Astrocyte (in vitro differentiated cells and primary cell): ENCODE results near the gene ST6GALNAC4. TPM values are rescaled to one million over a fixed set of nuclear protein-coding genes. Genes with fewer than 3 reads are reported as not detected.

Experiments used
- DNase-seq: peaks from one replicate; pipeline ENCODE4 v3.0.0-alpha.2; 2010; ENCODE audit warnings: low read depth
- FAIRE-seq: peaks from 2 replicates; lab custom pipeline; 2011; peaks lifted over from hg19 to GRCh38; lab: Jason Lieb, UNC
- H2AFZ ChIP-seq: 2 replicates; pipeline ENCODE4 v1.6.0; 2012; ENCODE audit warnings: low read depth, low read length, inconsistent platforms
- H3K27ac ChIP-seq: 2 replicates; pipeline ENCODE4 v1.5.1; 2011; ENCODE audit warnings: low read depth, low read length, inconsistent platforms
- H3K27me3 ChIP-seq: 2 replicates; pipeline ENCODE4 v1.6.0; 2011; ENCODE audit warnings: low read length, inconsistent platforms; ENCODE audit not compliant: insufficient read depth
- H3K36me3 ChIP-seq: 2 replicates; pipeline ENCODE4 v1.5.1; 2011; ENCODE audit warnings: low read length, inconsistent platforms; ENCODE audit not compliant: insufficient read depth
- H3K4me1 ChIP-seq: 2 replicates; pipeline ENCODE4 v1.5.1; 2011; ENCODE audit warnings: low read length, inconsistent platforms; ENCODE audit not compliant: insufficient read depth
- H3K4me2 ChIP-seq: 2 replicates; pipeline ENCODE4 v1.6.0; 2012; ENCODE audit warnings: low read length, inconsistent platforms
- H3K4me3 ChIP-seq: 2 replicates; pipeline ENCODE4 v1.5.1; 2011; ENCODE audit warnings: low read depth, mild to moderate bottlenecking, low read length, inconsistent platforms; ENCODE audit not compliant: insufficient read depth
- H3K79me2 ChIP-seq: 2 replicates; pipeline ENCODE4 v1.6.0; 2012; ENCODE audit warnings: mild to moderate bottlenecking, low read length, inconsistent platforms; ENCODE audit not compliant: insufficient read depth
- H3K9ac ChIP-seq: 2 replicates; pipeline ENCODE4 v1.6.0; 2012; ENCODE audit warnings: mild to moderate bottlenecking, low read length, inconsistent platforms
- H3K9me3 ChIP-seq: 2 replicates; pipeline ENCODE4 v1.5.1; 2012; ENCODE audit warnings: low read depth, mild to moderate bottlenecking, low read length, inconsistent platforms; ENCODE audit not compliant: insufficient read depth
- H4K20me1 ChIP-seq: 2 replicates; pipeline ENCODE4 v1.6.0; 2012; ENCODE audit warnings: low read length, inconsistent platforms; ENCODE audit not compliant: insufficient read depth
- H3K27ac Mint-ChIP-seq: one replicate; pipeline ENCODE4 v1.8.0; 2021; ENCODE audit warnings: mild to moderate bottlenecking, mixed read lengths; ENCODE audit not compliant: unreplicated experiment
- H3K27me3 Mint-ChIP-seq: one replicate; pipeline ENCODE4 v1.8.0; 2021; ENCODE audit warnings: low read depth, mixed read lengths; ENCODE audit not compliant: unreplicated experiment
- H3K36me3 Mint-ChIP-seq: one replicate; pipeline ENCODE4 v1.8.0; 2021; ENCODE audit warnings: low read depth, mixed read lengths; ENCODE audit not compliant: unreplicated experiment
- H3K4me1 Mint-ChIP-seq: one replicate; pipeline ENCODE4 v1.8.0; 2021; ENCODE audit warnings: low read depth, mixed read lengths; ENCODE audit not compliant: unreplicated experiment
- H3K4me3 Mint-ChIP-seq: one replicate; pipeline ENCODE4 v1.8.0; 2021; ENCODE audit warnings: mild to moderate bottlenecking, moderate library complexity, mixed read lengths; ENCODE audit not compliant: unreplicated experiment
- H3K9me3 Mint-ChIP-seq: one replicate; pipeline ENCODE4 v1.8.0; 2021; ENCODE audit warnings: mild to moderate bottlenecking, mixed read lengths; ENCODE audit not compliant: unreplicated experiment
- EZH2 ChIP-seq: IDR thresholded peaks from 2 replicates; pipeline ENCODE4 v1.6.1; 2012; ENCODE audit warnings: mild to moderate bottlenecking, low read length, inconsistent platforms; ENCODE audit not compliant: insufficient read depth
- total RNA-seq: library from RNA; stranded (reverse); gene quantifications from 2 replicates; pipeline ENCODE4 v1.2.1, GENCODE V29; 2021
- TF ChIP-seq, protein P1 (sequence below): IDR thresholded peaks from 2 replicates; pipeline ENCODE4 v1.5.1; 2011; ENCODE audit warnings: low read depth, mild to moderate bottlenecking, inconsistent platforms, low read length, moderate library complexity; ENCODE audit not compliant: insufficient read depth

The ST6GALNAC4 gene
- total RNA-seq, 1 donor from 2014 or later = 14.5 TPM

DNA sequence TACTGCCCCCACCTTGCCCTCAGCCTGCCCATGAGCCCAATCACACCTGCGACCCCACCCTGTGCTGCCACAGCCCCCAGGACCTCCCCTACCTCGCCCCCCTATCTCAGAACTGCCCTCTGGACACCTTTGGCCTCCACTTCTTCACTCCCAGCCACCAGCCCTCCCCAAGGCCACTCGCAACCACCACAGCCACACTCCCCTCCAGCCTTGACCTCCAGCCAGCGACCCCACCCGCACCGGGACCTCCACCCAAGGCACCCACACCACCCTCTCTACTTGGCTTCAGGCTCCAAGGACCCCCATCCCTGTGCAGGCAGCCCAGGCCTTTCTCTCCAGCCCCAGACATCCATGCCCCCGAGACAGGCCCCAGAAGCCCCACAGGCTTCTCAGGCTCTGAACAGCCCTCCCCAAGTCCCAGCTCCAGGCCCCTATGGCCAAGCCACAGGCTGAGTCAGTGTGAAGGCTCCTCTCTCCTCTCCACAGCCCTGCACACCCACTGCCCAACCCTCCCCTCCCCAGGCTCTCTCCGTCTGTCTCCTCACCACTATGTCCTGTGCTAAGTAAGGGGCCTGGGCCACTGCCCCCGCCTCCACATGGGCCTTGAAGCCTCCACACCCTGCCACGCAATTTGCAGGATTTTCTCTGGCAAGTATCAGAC lies 41.4 kb downstream of the ST6GALNAC4 start:
- H3K4me1 Mint-ChIP-seq = peaks cover 17% of the 10 kb centered on the region
- Histone ChIP-seq H3K9me3 (no peaks in the 10 kb centered on the region), H4K20me1 (peaks cover 21% of the 10 kb centered on the region), H3K79me2 (peaks cover 20% of the 10 kb centered on the region), H3K9ac (peak overlapping the region; percentile 51), H3K27me3 (no peaks in the 10 kb centered on the region), H3K36me3 (no peaks in the 10 kb centered on the region), H3K27ac (no peak overlapping the region), H3K4me2 (peak overlapping the region; percentile 77), H3K4me3 (no peak overlapping the region), H3K4me1 (peaks cover 44% of the 10 kb centered on the region), H2AFZ (no peak overlapping the region)
- FAIRE-seq (no peak), DNase-seq (peak; percentile 69)
- peak overlapping the region; percentile 67 for H3K4me3 Mint-ChIP-seq
- no peaks in the 10 kb centered on the region for H3K27me3 Mint-ChIP-seq
- no peaks in the 10 kb centered on the region for H3K9me3 Mint-ChIP-seq
- H3K36me3 Mint-ChIP-seq = peaks cover 10% of the 10 kb centered on the region
- TF ChIP-seq, protein P1, sequence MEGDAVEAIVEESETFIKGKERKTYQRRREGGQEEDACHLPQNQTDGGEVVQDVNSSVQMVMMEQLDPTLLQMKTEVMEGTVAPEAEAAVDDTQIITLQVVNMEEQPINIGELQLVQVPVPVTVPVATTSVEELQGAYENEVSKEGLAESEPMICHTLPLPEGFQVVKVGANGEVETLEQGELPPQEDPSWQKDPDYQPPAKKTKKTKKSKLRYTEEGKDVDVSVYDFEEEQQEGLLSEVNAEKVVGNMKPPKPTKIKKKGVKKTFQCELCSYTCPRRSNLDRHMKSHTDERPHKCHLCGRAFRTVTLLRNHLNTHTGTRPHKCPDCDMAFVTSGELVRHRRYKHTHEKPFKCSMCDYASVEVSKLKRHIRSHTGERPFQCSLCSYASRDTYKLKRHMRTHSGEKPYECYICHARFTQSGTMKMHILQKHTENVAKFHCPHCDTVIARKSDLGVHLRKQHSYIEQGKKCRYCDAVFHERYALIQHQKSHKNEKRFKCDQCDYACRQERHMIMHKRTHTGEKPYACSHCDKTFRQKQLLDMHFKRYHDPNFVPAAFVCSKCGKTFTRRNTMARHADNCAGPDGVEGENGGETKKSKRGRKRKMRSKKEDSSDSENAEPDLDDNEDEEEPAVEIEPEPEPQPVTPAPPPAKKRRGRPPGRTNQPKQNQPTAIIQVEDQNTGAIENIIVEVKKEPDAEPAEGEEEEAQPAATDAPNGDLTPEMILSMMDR = no peak
- no peak for TF ChIP-seq EZH2
- peak overlapping the region; percentile 66 for H3K27ac Mint-ChIP-seq

GRCh38 chr9:127874301-127875221 lies 42.3 kb downstream of the ST6GALNAC4 start:
- Mint-ChIP-seq H3K4me3 (no peak overlapping the region), H3K27me3 (no peaks in the 10 kb centered on the region), H3K4me1 (peaks cover 17% of the 10 kb centered on the region), H3K36me3 (peaks cover 10% of the 10 kb centered on the region), H3K27ac (no peak overlapping the region), H3K9me3 (no peaks in the 10 kb centered on the region)
- no peaks in the 10 kb centered on the region for H3K27me3 ChIP-seq
- H3K4me1 ChIP-seq = peaks cover 44% of the 10 kb centered on the region
- peak overlapping the region; percentile 77 for H3K4me2 ChIP-seq
- TF ChIP-seq EZH2 = no peak
- TF ChIP-seq, protein P1 = no peak
- no peak overlapping the region for H3K27ac ChIP-seq
- H3K4me3 ChIP-seq = no peak overlapping the region
- no peak overlapping the region for H3K9ac ChIP-seq
- peaks cover 25% of the 10 kb centered on the region for H4K20me1 ChIP-seq
- no peaks in the 10 kb centered on the region for H3K36me3 ChIP-seq
- H3K79me2 ChIP-seq = peaks cover 20% of the 10 kb centered on the region
- FAIRE-seq = no peak
- H3K9me3 ChIP-seq = no peaks in the 10 kb centered on the region
- no peak overlapping the region for H2AFZ ChIP-seq
- DNase-seq = no peak
